Pons (tissue), 1 donor: ENCODE data around the gene MAP3K13.
A peak's percentile ranks its signal among the peaks of the same experiment; 100 is the strongest.
"Not testable (repeated sequence)": the region's sequence is repeated elsewhere in the genome, so short reads cannot be mapped to it uniquely, and the experiment has no call there.

Experiments
- DNase-seq: peaks from one replicate; pipeline ENCODE4 v3.0.0-alpha.2; 2016; ENCODE audit warnings: low spot score

MAP3K13 gene

GRCh38 chr3:185399737-185400667 is 37.1 kb downstream of the MAP3K13 start:
- no peak for DNase-seq

GRCh38 chr3:185400866-185401265 is 37.9 kb downstream of the MAP3K13 start:
- DNase-seq, result no peak

GRCh38 chr3:185401319-185401955 is 38.5 kb downstream of the MAP3K13 start:
- DNase-seq, result no peak

GRCh38 chr3:185402561-185402960 is 39.6 kb downstream of the MAP3K13 start:
- DNase-seq, result peak; percentile 34

- DNase-seq, result no peak
Measured at GRCh38 chr3:185403002-185403401, 40.1 kb downstream of the MAP3K13 start.

- no peak for DNase-seq
Measured at GRCh38 chr3:185405243-185405642, 42.3 kb downstream of the MAP3K13 start.

GRCh38 chr3:185405664-185406063 is 42.7 kb downstream of the MAP3K13 start:
- DNase-seq, result no peak

GRCh38 chr3:185406121-185406620 is 43.2 kb downstream of the MAP3K13 start:
- DNase-seq, result no peak

GRCh38 chr3:185409957-185410356 is 47.0 kb downstream of the MAP3K13 start:
- DNase-seq, result no peak

GRCh38 chr3:185411133-185411532 is 48.2 kb downstream of the MAP3K13 start:
- no peak for DNase-seq

- DNase-seq, result no peak
Measured at GRCh38 chr3:185416513-185416912, 53.6 kb downstream of the MAP3K13 start.

GRCh38 chr3:185418561-185418977 is 55.6 kb downstream of the MAP3K13 start:
- DNase-seq, result not testable (repeated sequence)

- DNase-seq, result peak; percentile 45
Measured at GRCh38 chr3:185420762-185421161, 57.8 kb downstream of the MAP3K13 start.

GRCh38 chr3:185421577-185422232 is 58.8 kb downstream of the MAP3K13 start:
- no peak for DNase-seq

- no peak for DNase-seq
Measured at GRCh38 chr3:185422677-185423076, 59.7 kb downstream of the MAP3K13 start.

GRCh38 chr3:185423178-185423577 is 60.2 kb downstream of the MAP3K13 start:
- no peak for DNase-seq

- DNase-seq, result no peak
Measured at GRCh38 chr3:185424435-185424834, 61.5 kb downstream of the MAP3K13 start.

GRCh38 chr3:185430375-185430774 is 67.4 kb downstream of the MAP3K13 start:
- DNase-seq, result no peak

GRCh38 chr3:185439745-185440466 is 77.0 kb downstream of the MAP3K13 start:
- DNase-seq, result peak; percentile 91

GRCh38 chr3:185442031-185442430 is 79.1 kb downstream of the MAP3K13 start:
- DNase-seq, result no peak

GRCh38 chr3:185444329-185444728 is 81.4 kb downstream of the MAP3K13 start:
- no peak for DNase-seq

GRCh38 chr3:185448107-185448506 is 85.2 kb downstream of the MAP3K13 start:
- DNase-seq, result no peak
